Smooth muscle cell (in vitro differentiated cells): Measurements from ENCODE around the gene CHTF8. TPM values are rescaled to one million over a fixed set of nuclear protein-coding genes. Genes with fewer than 3 reads are reported as not detected.

Source experiments
- DNase-seq: peaks from one replicate; lab custom pipeline; 2025; ENCODE audit not compliant: unreplicated experiment; lab: John Stamatoyannopoulos, UW
- H2AFZ ChIP-seq: fragments of 200-600 bp; sonication (generic); 2 replicates; pipeline ENCODE4 v1.6.0; 2016; ENCODE audit warnings: antibody characterized with exemption, low read depth, mild to moderate bottlenecking
- H3F3A ChIP-seq: fragments of 200-600 bp; sonication (generic); 2 replicates; pipeline ENCODE4 v1.6.0; 2017; ENCODE audit warnings: antibody characterized with exemption, low read depth
- H3K27ac ChIP-seq: fragments of 200-600 bp; sonication (generic); 2 replicates; pipeline ENCODE4 v1.5.1; 2016; ENCODE audit warnings: low read depth, mild to moderate bottlenecking
- H3K27me3 ChIP-seq: fragments of 200-600 bp; sonication (generic); 2 replicates; pipeline ENCODE4 v1.6.1; 2016; ENCODE audit warnings: low read depth, mild to moderate bottlenecking
- H3K36me3 ChIP-seq: fragments of 200-600 bp; sonication (generic); 2 replicates; pipeline ENCODE4 v1.5.1; 2016; ENCODE audit warnings: low read depth
- H3K4me1 ChIP-seq: fragments of 200-600 bp; sonication (generic); 2 replicates; pipeline ENCODE4 v1.5.1; 2016; ENCODE audit warnings: low read depth
- H3K4me2 ChIP-seq: fragments of 200-600 bp; sonication (generic); 2 replicates; pipeline ENCODE4 v1.6.0; 2016; ENCODE audit warnings: mild to moderate bottlenecking
- H3K4me3 ChIP-seq: fragments of 200-600 bp; sonication (generic); 2 replicates; pipeline ENCODE4 v1.5.1; 2016; ENCODE audit warnings: mild to moderate bottlenecking
- H3K79me2 ChIP-seq: fragments of 200-600 bp; sonication (generic); 2 replicates; pipeline ENCODE4 v1.6.0; 2016; ENCODE audit warnings: low read depth, mild to moderate bottlenecking
- H3K9ac ChIP-seq: fragments of 200-600 bp; sonication (generic); 2 replicates; pipeline ENCODE4 v1.6.0; 2016; ENCODE audit warnings: low read depth
- H3K9me3 ChIP-seq: fragments of 200-600 bp; sonication (generic); replicated peaks from 2 replicates; pipeline ENCODE4 v1.5.1; 2016; ENCODE audit warnings: low read depth
- H4K20me1 ChIP-seq: fragments of 200-600 bp; sonication (generic); 2 replicates; pipeline ENCODE4 v1.6.0; 2016; ENCODE audit warnings: low read depth
- WGBS: methylation state at CpG from one replicate; pipeline ENCODE4 v1.1.7; 2016; ENCODE audit warnings: low lambda C conversion rate; 5-methylcytosine and 5-hydroxymethylcytosine counted together
- polyA plus RNA-seq: library from polyadenylated mRNA; unstranded; fragments of >200 nt; fragmentation: Nextera tagmentation; extraction: Ambion mirVana; gene quantifications from 2 replicates; pipeline ENCODE4 v1.2.1, GENCODE V29; 2016
- total RNA-seq: library from RNA; depleted of rRNA; stranded (reverse); fragments of >200 nt; gene quantifications from 2 replicates; pipeline ENCODE4 v1.2.3, GENCODE V29; 2014
- TF ChIP-seq, protein P1 (sequence below): fragments of 200-600 bp; sonication (generic); IDR thresholded peaks from 2 replicates; pipeline ENCODE4 v1.5.1; 2017; ENCODE audit warnings: borderline replicate concordance, mild to moderate bottlenecking, antibody characterized with exemption; ENCODE audit not compliant: insufficient read depth, poor library complexity, severe bottlenecking

CHTF8 gene
- total and polyA plus RNA-seq, 2 experiments from 2014 or later = 77.7 to 83.8 TPM

DNA sequence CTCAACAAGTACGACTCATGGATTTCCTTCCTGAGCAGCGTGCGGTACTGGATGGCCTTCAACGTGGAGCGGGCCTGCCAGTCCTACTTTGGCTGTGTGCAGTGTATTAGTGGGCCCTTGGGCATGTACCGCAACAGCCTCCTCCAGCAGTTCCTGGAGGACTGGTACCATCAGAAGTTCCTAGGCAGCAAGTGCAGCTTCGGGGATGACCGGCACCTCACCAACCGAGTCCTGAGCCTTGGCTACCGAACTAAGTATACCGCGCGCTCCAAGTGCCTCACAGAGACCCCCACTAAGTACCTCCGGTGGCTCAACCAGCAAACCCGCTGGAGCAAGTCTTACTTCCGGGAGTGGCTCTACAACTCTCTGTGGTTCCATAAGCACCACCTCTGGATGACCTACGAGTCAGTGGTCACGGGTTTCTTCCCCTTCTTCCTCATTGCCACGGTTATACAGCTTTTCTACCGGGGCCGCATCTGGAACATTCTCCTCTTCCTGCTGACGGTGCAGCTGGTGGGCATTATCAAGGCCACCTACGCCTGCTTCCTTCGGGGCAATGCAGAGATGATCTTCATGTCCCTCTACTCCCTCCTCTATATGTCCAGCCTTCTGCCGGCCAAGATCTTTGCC, 17.9 kb downstream of the CHTF8 start:
- H2AFZ ChIP-seq = no peak overlapping the region
- no peak overlapping the region for H3K4me2 ChIP-seq
- H3K9ac ChIP-seq = no peak overlapping the region
- TF ChIP-seq, protein P1, sequence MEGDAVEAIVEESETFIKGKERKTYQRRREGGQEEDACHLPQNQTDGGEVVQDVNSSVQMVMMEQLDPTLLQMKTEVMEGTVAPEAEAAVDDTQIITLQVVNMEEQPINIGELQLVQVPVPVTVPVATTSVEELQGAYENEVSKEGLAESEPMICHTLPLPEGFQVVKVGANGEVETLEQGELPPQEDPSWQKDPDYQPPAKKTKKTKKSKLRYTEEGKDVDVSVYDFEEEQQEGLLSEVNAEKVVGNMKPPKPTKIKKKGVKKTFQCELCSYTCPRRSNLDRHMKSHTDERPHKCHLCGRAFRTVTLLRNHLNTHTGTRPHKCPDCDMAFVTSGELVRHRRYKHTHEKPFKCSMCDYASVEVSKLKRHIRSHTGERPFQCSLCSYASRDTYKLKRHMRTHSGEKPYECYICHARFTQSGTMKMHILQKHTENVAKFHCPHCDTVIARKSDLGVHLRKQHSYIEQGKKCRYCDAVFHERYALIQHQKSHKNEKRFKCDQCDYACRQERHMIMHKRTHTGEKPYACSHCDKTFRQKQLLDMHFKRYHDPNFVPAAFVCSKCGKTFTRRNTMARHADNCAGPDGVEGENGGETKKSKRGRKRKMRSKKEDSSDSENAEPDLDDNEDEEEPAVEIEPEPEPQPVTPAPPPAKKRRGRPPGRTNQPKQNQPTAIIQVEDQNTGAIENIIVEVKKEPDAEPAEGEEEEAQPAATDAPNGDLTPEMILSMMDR = no peak
- no peak overlapping the region for H3K27ac ChIP-seq
- H3K36me3 ChIP-seq = no peaks in the 10 kb centered on the region
- peaks cover 74% of the 10 kb centered on the region for H4K20me1 ChIP-seq
- no peaks in the 10 kb centered on the region for H3K27me3 ChIP-seq
- H3K79me2 ChIP-seq = no peaks in the 10 kb centered on the region
- DNase-seq = no peak
- no peaks in the 10 kb centered on the region for H3K4me1 ChIP-seq
- H3K9me3 ChIP-seq = no peaks in the 10 kb centered on the region
- H3K4me3 ChIP-seq = no peak overlapping the region
- no peaks in the 10 kb centered on the region for H3F3A ChIP-seq
- WGBS = 98% methylated on average over 25 of the region's 25 CpGs

DNA sequence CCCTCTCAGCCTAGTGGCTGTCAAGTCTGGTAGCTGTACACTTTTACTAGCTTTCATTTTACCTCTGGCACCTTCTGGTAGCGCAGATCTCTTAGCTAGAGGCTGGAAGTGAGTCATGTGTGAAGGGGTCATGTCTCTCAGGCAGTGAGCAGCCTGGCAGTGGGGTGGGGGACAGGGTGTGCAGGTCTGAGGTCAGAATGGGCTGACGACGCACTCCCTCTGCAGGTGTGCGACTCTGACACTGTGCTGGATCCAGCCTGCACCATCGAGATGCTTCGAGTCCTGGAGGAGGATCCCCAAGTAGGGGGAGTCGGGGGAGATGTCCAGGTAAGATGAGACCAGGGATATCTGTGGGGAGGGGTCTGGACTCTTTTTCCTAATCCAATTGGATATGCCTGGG, 19.2 kb downstream of the CHTF8 start:
- no peak for DNase-seq
- Histone ChIP-seq H3K4me1 (no peaks in the 10 kb centered on the region), H3K27me3 (peaks cover 11% of the 10 kb centered on the region), H3K79me2 (no peaks in the 10 kb centered on the region), H3K9ac (no peak overlapping the region), H3K36me3 (no peaks in the 10 kb centered on the region), H3K4me2 (no peak overlapping the region), H4K20me1 (peaks cover 70% of the 10 kb centered on the region), H3F3A (no peaks in the 10 kb centered on the region), H3K4me3 (no peak overlapping the region), H2AFZ (no peak overlapping the region), H3K9me3 (no peaks in the 10 kb centered on the region), H3K27ac (no peak overlapping the region)
- WGBS = 94% methylated on average over 7 of the region's 7 CpGs
- TF ChIP-seq, protein P1 = no peak

GRCh38 chr16:69112285-69113129, 19.9 kb downstream of the CHTF8 start:
- Histone ChIP-seq H3K27ac (no peak overlapping the region), H3K4me2 (no peak overlapping the region), H3K9ac (no peak overlapping the region), H3K4me3 (no peak overlapping the region), H3K36me3 (no peaks in the 10 kb centered on the region), H4K20me1 (peaks cover 70% of the 10 kb centered on the region), H3K4me1 (peaks cover 4% of the 10 kb centered on the region), H2AFZ (no peak overlapping the region), H3K9me3 (no peaks in the 10 kb centered on the region), H3K79me2 (no peaks in the 10 kb centered on the region), H3F3A (no peaks in the 10 kb centered on the region), H3K27me3 (peaks cover 19% of the 10 kb centered on the region)
- DNase-seq = no peak
- TF ChIP-seq, protein P1 = peak; percentile 63
- 59% methylated on average over 6 of the region's 6 CpGs for WGBS
